OCI-LY1 (cell line): Measurements from ENCODE around the gene STAT4.

ENCODE experiments used
- CTCF ChIP-seq: fragments of 200-600 bp; sonication (generic), shearing (Covaris generic); IDR thresholded peaks from 2 replicates; pipeline ENCODE4 v1.5.1; 2017; ENCODE audit warnings: mild to moderate bottlenecking, antibody characterized with exemption, low read length, moderate library complexity, mixed read lengths
- EZH2 ChIP-seq: fragments of 200-600 bp; sonication (generic), shearing (Covaris generic); IDR thresholded peaks from 2 replicates; pipeline ENCODE4 v1.8.0; 2017; ENCODE audit warnings: borderline replicate concordance, mixed run types, mild to moderate bottlenecking, antibody characterized with exemption, low read length, moderate library complexity, mixed read lengths

GRCh38 chr2:191012346-191012745, 138.4 kb downstream of the STAT4 start:
- no peak for TF ChIP-seq CTCF
- no peak for TF ChIP-seq EZH2
